CD4-positive, alpha-beta T cell treated with Interferon gamma for 1 hour (primary cell): ENCODE results near the gene EID3.
"Not testable (repeated sequence)": the region's sequence is repeated elsewhere in the genome, so short reads cannot be mapped to it uniquely, and the experiment has no call there.

Experiments used
- DNase-seq: peaks from one replicate; pipeline ENCODE4 v3.0.0-alpha.2; 2020

Gene EID3

GRCh38 chr12:104303538-104304151, at the start of gene EID3:
TSS of gene EID3 (plus strand) at chr12:104303739. CDS start at chr12:104303935, 196 bp downstream.
- peak; percentile 90 for DNase-seq

GRCh38 chr12:104257913-104258472, 45.5 kb upstream of the EID3 start:
- DNase-seq: no peak

GRCh38 chr12:104258476-104259067, 45.0 kb upstream of the EID3 start:
- DNase-seq: no peak

GRCh38 chr12:104263026-104263425, 40.5 kb upstream of the EID3 start:
- no peak for DNase-seq

GRCh38 chr12:104263580-104264358, 39.8 kb upstream of the EID3 start:
- DNase-seq: no peak

- DNase-seq: not testable (repeated sequence)
Measured at GRCh38 chr12:104265436-104265835, 38.1 kb upstream of the EID3 start.

GRCh38 chr12:104272938-104273337, 30.6 kb upstream of the EID3 start:
- DNase-seq: no peak

GRCh38 chr12:104273503-104273902, 30.0 kb upstream of the EID3 start:
- DNase-seq: no peak

GRCh38 chr12:104274811-104275210, 28.7 kb upstream of the EID3 start:
- DNase-seq: no peak

GRCh38 chr12:104275689-104276088, 27.9 kb upstream of the EID3 start:
- DNase-seq: no peak

GRCh38 chr12:104276273-104277131, 27.0 kb upstream of the EID3 start:
- DNase-seq: no peak

- no peak for DNase-seq
Measured at GRCh38 chr12:104279164-104279563, 24.4 kb upstream of the EID3 start.

- no peak for DNase-seq
Measured at GRCh38 chr12:104280111-104280510, 23.4 kb upstream of the EID3 start.

GRCh38 chr12:104280717-104281458, 22.7 kb upstream of the EID3 start:
- DNase-seq: no peak

GRCh38 chr12:104281636-104282035, 21.9 kb upstream of the EID3 start:
- no peak for DNase-seq

GRCh38 chr12:104282109-104282508, 21.4 kb upstream of the EID3 start:
- DNase-seq: no peak

- no peak for DNase-seq
Measured at GRCh38 chr12:104285740-104286515, 17.6 kb upstream of the EID3 start.

GRCh38 chr12:104286516-104287482, 16.7 kb upstream of the EID3 start:
- peak; percentile 87 for DNase-seq

GRCh38 chr12:104288635-104289274, 14.8 kb upstream of the EID3 start:
- DNase-seq: peak; percentile 86
